AG09309 (cell line): ENCODE measurements around the gene APOBEC3H.

ENCODE experiments used
- DNase-seq: peaks from one replicate; pipeline ENCODE4 v3.0.0-alpha.2; 2010; ENCODE audit warnings: low read depth
- H3K4me3 ChIP-seq: 2 replicates; pipeline ENCODE4 v1.5.1; 2011; ENCODE audit warnings: mild to moderate bottlenecking, low read depth, low read length, moderate library complexity; ENCODE audit not compliant: control insufficient read depth
- TF ChIP-seq, protein P1 (sequence below): IDR thresholded peaks from 2 replicates; pipeline ENCODE4 v1.5.1; 2011; ENCODE audit warnings: mild to moderate bottlenecking, low read depth, low read length, inconsistent platforms; ENCODE audit not compliant: insufficient read depth, control insufficient read depth; ENCODE audit errors: missing control alignments

Gene APOBEC3H

DNA sequence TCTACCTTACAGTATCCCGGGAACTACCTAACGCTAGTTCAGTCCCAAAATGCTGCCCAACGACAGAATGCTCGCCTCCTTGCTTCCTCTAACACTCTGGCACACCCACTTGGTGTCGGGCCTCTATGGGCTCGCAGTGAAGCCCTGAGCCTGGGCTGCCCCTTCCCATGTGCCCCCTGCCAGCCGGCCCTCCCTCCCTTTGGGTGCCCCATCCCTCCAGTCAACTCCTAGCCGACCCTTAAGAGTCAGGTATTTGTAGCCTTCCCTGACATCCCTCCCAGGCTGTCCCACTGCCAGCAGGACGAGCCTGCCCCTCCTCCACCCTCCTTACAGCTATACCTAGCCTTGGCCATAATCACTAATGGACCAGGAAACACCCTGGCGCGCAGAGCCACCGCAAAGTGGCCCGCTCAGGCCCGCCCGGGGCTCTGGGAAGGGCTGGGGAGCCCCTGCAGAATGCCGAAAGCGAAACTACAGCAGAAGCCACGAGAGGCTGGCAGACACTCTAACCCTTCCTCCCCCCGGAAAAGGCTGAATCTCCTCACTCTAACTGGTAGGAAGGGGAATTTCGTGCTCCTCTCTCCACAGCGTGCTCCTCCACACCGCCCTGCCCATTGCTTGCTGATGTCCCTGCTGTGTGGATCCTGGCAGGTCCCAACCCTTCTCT, 47.2 kb downstream of the APOBEC3H start:
- peak overlapping the region; percentile 88 for H3K4me3 ChIP-seq
- TF ChIP-seq, protein P1, sequence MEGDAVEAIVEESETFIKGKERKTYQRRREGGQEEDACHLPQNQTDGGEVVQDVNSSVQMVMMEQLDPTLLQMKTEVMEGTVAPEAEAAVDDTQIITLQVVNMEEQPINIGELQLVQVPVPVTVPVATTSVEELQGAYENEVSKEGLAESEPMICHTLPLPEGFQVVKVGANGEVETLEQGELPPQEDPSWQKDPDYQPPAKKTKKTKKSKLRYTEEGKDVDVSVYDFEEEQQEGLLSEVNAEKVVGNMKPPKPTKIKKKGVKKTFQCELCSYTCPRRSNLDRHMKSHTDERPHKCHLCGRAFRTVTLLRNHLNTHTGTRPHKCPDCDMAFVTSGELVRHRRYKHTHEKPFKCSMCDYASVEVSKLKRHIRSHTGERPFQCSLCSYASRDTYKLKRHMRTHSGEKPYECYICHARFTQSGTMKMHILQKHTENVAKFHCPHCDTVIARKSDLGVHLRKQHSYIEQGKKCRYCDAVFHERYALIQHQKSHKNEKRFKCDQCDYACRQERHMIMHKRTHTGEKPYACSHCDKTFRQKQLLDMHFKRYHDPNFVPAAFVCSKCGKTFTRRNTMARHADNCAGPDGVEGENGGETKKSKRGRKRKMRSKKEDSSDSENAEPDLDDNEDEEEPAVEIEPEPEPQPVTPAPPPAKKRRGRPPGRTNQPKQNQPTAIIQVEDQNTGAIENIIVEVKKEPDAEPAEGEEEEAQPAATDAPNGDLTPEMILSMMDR = no peak
- peak; percentile 14 for DNase-seq

- DNase-seq = no peak
- TF ChIP-seq, protein P1 = no peak
- H3K4me3 ChIP-seq = no peak overlapping the region; the same call in 1 of the 2 replicates
These were observed 49.4 kb downstream of the APOBEC3H start for GRCh38 chr22:39146256-39147101.

DNA sequence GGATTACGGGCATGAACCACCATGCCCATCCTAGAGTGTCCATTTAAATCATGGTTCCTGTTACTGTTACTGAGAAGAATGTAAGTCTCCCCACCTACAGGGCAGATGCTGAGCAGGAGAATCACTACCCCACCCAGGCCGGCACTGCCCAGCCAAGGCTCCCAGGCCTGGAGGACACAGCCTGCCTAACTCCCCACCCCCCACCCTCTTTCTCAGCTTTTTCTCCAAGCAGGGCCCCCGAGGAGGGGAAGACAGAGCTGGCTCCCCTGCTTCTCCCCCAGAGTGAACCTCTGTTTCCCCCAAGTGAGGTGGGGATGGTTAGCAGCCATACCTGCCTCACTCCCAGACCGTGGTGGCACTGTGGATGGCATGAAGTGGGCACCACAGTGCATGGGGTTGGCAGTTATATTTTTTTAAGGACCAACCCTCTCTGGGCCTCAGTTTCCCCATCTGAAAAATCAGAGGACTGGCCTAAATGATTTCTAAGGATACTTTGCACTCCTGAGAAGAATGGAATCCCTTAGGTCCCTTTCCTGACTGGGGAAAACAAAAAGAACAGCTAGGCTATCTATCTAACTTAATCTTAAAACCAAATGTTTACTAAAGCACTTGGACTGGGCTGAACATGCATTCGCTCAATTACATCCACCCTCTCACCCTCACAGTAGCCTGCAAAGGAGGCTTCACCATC, 50.4 kb downstream of the APOBEC3H start:
- no peak for DNase-seq
- H3K4me3 ChIP-seq = no peak overlapping the region
- TF ChIP-seq, protein P1 = no peak

GRCh38 chr22:39148026-39148726, 51.1 kb downstream of the APOBEC3H start:
- no peak for DNase-seq
- TF ChIP-seq, protein P1 = no peak
- no peak overlapping the region for H3K4me3 ChIP-seq

DNA sequence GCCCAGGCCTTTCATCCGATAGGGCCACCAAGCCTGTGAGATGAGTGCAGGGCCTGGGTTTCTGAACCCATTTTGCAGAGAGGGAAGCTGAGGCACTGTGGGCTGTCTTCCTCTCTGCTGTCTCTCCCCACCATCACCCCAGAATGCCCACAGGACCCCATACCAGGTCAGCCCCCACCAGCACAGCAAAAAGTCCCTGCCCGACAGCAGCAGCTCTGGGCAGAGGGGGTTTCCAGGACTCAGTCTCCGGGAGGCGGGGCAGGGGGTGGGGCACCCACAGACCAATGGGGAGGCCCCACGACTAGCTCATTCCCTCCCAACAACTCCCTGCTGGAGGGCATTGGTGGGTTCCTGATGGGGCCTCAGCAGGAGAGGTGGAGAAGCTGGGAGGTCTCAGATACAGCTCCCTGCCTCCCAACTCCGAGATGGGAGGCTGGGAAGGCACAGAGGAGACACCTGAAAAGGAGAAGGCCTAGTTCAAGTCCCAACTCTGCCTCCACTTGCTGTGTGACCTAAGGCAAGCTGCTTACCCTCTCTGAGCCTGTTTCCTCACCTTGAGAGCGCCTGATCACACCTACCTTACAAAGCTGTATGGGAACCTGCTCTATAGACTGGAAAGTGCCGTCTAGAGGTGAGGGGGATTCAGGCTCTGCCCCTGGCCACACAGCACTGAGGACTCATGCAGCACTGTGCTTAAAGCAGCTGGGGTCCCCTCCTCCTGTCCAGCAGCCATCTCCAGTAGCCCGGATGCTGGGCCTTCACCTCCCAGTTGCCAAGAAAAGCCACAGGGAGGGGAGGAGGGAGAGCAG, 51.9 kb downstream of the APOBEC3H start:
- no peak for DNase-seq
- H3K4me3 ChIP-seq = no peak overlapping the region

More for the DNA sequence above, 51.9 kb downstream of the APOBEC3H start:
- TF ChIP-seq, protein P1 = no peak
